GM23248 (cell line): ENCODE results near the gene CDH4.

Experiments
- EZH2 ChIP-seq: fragments of 200-600 bp; sonication (generic); IDR thresholded peaks from 2 replicates; pipeline ENCODE4 v1.6.1; 2018; ENCODE audit warnings: antibody characterized with exemption, mild to moderate bottlenecking; ENCODE audit not compliant: insufficient read depth, poor library complexity, severe bottlenecking
- EZH2phosphoT487 ChIP-seq: fragments of 200-600 bp; sonication (generic); IDR thresholded peaks from 2 replicates; pipeline ENCODE4 v1.6.1; 2018; ENCODE audit warnings: antibody characterized with exemption, moderate library complexity, mild to moderate bottlenecking, low read depth; ENCODE audit not compliant: insufficient read depth

GRCh38 chr20:61313396-61313795 is 61.3 kb downstream of the CDH4 start:
- TF ChIP-seq EZH2phosphoT487: no peak
- no peak for TF ChIP-seq EZH2
